ENCODE measurements around the gene TSPAN9. TPM values are rescaled to one million over a fixed set of nuclear protein-coding genes. Genes with fewer than 3 reads are reported as not detected.

TSPAN9 gene
- total and polyA plus RNA-seq, 9 of the 15 experiments (the other 6 are each of a cell fraction or from before 2014, with no cell fraction given) = 0.23 to 2.1 (median 0.60) TPM; not detected in 2

GRCh38 chr12:3320881-3321509 is 243.8 kb downstream of the TSPAN9 start:
- DNase-seq (ENCODE audit: extremely low read depth in 1 of 4, low spot score in 3 of 4) (no peak), FAIRE-seq (no peak), ATAC-seq (no peak)
- H3K9me3 ChIP-seq (replicated peaks; ENCODE audit: control insufficient read depth, insufficient read depth, low read depth, low read length) = no peaks in the 10 kb centered on the region
- in situ Hi-C loops (cut with MboI) (no loop called here), intact Hi-C loops (cut with micrococcal nuclease) (no loop called here)
- ChIA-PET CTCF (ENCODE audit: low intra/inter-chr PET ratio) (no interaction called here), POLR2A (no interaction called here)
- no peak overlapping the region for H3K9ac ChIP-seq (ENCODE audit: insufficient read depth in 1 of 2, low read depth in 2 of 2, low read length in 2 of 2)
- no peaks in the 10 kb centered on the region for H3K36me3 ChIP-seq (ENCODE audit: control insufficient read depth, insufficient read depth, low read length)
- no peaks in the 10 kb centered on the region for H3K4me1 ChIP-seq (replicated peaks in 1 of 2; ENCODE audit: control insufficient read depth in 2 of 2, insufficient read depth in 2 of 2, low read length in 2 of 2)
- no peaks in the 10 kb centered on the region for H3K9me1 ChIP-seq (ENCODE audit: control insufficient read depth, insufficient read depth, low read length)
- WGBS (ENCODE audit: insufficient coverage, low coverage, missing lambda C conversion rate) = 0% methylated on average over 10 of the region's 17 CpGs
- no peak overlapping the region for H3K4me3 ChIP-seq
- H4K20me1 ChIP-seq (replicated peaks; ENCODE audit: control insufficient read depth, insufficient read depth, low read length) = no peaks in the 10 kb centered on the region
- H3K27me3 ChIP-seq (ENCODE audit: control insufficient read depth in 2 of 2, insufficient read depth in 2 of 2, low read length in 2 of 2) = peaks cover 0 to 7% of the 10 kb centered on the region in 2 experiments; a peak in 1 of 5 replicates
- H2AFZ ChIP-seq (ENCODE audit: low read depth, low read length) = no peak overlapping the region
- TF ChIP-seq E2F4 (CRISPR knock-in tag; IDR thresholded peaks at IDR 0.05; ENCODE audit: low read depth) (no peak), ZNF518B (CRISPR knock-in tag; IDR thresholded peaks at IDR 0.05) (no peak), ZNF696 (CRISPR knock-in tag; conservative IDR thresholded peaks at IDR 0.05) (no peak), DIDO1 (tag; IDR thresholded peaks at IDR 0.05; ENCODE audit: low read depth) (no peak), RAD51 (IDR thresholded peaks at IDR 0.05; ENCODE audit: borderline replicate concordance, low read depth) (no peak), ZNF586 (CRISPR knock-in tag; conservative IDR thresholded peaks at IDR 0.05) (no peak), NCOA2 (IDR thresholded peaks at IDR 0.05; ENCODE audit: partially characterized antibody in 2 of 2) (no peak), SIX5 (IDR thresholded peaks at IDR 0.05; ENCODE audit: borderline replicate concordance in 1 of 2, insufficient read depth in 1 of 2, low read depth in 1 of 2, low read length in 2 of 2) (no peak), ZNF23 (CRISPR knock-in tag; IDR thresholded peaks at IDR 0.05) (no peak), BMI1 (IDR thresholded peaks at IDR 0.05; ENCODE audit: low read length) (no peak), PURB (CRISPR knock-in tag; IDR thresholded peaks at IDR 0.05; ENCODE audit: low read depth) (no peak), CLOCK (CRISPR knock-in tag; IDR thresholded peaks at IDR 0.05; ENCODE audit: borderline replicate concordance) (no peak)
- H3K4me2 ChIP-seq (ENCODE audit: insufficient read depth, low read length) = no peak overlapping the region
- H3K79me2 ChIP-seq (ENCODE audit: control insufficient read depth, insufficient read depth, low read length) = no peaks in the 10 kb centered on the region
- H3K27ac ChIP-seq (ENCODE audit: extremely low read depth, low read depth, low read length) = no peak overlapping the region
- BruUV-seq (replicated peaks) = no TSS peak

All from K562 (cell line).